Activated B cell treated with CpG ODN at 0.5 μM for 24 hours (primary cell): ENCODE results near the gene LAMA4. TPM values are rescaled to one million over a fixed set of nuclear protein-coding genes. Genes with fewer than 3 reads are reported as not detected.

Experiments used
- ATAC-seq: fragments of 200-7000 bp; cut with Tn5 transposase; one replicate; pipeline ENCODE4 v1.10.0; 2021; ENCODE audit warnings: low read depth, mild to moderate bottlenecking, moderate library complexity
- CTCF ChIA-PET: fragments of 350-600 bp; sonication (Branson Sonifier 250); formaldehyde crosslinking; loops from one replicate; lab custom pipeline; 2021; ENCODE audit warnings: antibody characterized with exemption; lab: Charles Lee
- POLR2A ChIA-PET: fragments of 350-600 bp; sonication (Branson Sonifier 250); formaldehyde crosslinking; loops from one replicate; lab custom pipeline; 2021; ENCODE audit warnings: antibody characterized with exemption; lab: Charles Lee
- DNase-seq: peaks from one replicate; pipeline ENCODE4 v3.0.0; 2022
- H3K27ac Mint-ChIP-seq: one replicate; pipeline ENCODE4 v1.8.0; 2020; ENCODE audit warnings: mixed read lengths
- H3K27me3 Mint-ChIP-seq: one replicate; pipeline ENCODE4 v1.8.0; 2021; ENCODE audit warnings: mixed read lengths
- H3K36me3 Mint-ChIP-seq: one replicate; pipeline ENCODE4 v1.8.0; 2021; ENCODE audit warnings: low read depth, mixed read lengths
- H3K4me1 Mint-ChIP-seq: one replicate; pipeline ENCODE4 v1.8.0; 2021; ENCODE audit warnings: mixed read lengths
- H3K4me3 Mint-ChIP-seq: one replicate; pipeline ENCODE4 v1.8.0; 2020; ENCODE audit warnings: mild to moderate bottlenecking, mixed read lengths
- H3K9me3 Mint-ChIP-seq: one replicate; pipeline ENCODE4 v1.8.0; 2020; ENCODE audit warnings: mixed read lengths
- intact Hi-C: fragments of 100-400 bp; cut with micrococcal nuclease; formaldehyde crosslinking; loops from one replicate; pipeline ENCODE4 v1.15.1; 2024
- total RNA-seq: library from RNA; stranded (reverse); gene quantifications from 2 replicates; pipeline ENCODE4 v1.2.3, GENCODE V29; 2022
- TF ChIP-seq, protein P1 (sequence below): fragments of 200-600 bp; IDR thresholded peaks from one replicate; pipeline ENCODE4 v1.8.0; 2022; ENCODE audit warnings: antibody characterized with exemption, mild to moderate bottlenecking

Gene LAMA4
- total RNA-seq, 1 donor from 2014 or later = not detected

DNA sequence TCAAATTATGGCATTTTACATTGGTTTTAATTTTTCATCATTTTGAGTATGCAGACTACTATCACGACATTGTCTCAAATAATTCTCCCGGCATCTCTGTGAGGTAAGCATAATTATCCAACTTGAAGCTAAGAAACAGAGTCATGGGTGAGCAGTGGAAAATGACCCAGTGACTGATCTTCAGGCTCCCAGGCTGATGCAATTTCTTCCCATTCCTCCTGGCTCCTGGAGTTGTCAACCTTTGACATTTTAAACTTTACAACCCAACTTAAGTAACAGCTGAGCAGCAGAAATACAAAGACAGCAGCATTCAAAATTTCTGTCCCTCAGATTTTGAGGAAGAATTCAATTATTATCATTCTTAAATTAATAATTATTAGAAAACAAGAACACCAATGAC lies 13.7 kb upstream of the LAMA4 start:
- TF ChIP-seq, protein P1, sequence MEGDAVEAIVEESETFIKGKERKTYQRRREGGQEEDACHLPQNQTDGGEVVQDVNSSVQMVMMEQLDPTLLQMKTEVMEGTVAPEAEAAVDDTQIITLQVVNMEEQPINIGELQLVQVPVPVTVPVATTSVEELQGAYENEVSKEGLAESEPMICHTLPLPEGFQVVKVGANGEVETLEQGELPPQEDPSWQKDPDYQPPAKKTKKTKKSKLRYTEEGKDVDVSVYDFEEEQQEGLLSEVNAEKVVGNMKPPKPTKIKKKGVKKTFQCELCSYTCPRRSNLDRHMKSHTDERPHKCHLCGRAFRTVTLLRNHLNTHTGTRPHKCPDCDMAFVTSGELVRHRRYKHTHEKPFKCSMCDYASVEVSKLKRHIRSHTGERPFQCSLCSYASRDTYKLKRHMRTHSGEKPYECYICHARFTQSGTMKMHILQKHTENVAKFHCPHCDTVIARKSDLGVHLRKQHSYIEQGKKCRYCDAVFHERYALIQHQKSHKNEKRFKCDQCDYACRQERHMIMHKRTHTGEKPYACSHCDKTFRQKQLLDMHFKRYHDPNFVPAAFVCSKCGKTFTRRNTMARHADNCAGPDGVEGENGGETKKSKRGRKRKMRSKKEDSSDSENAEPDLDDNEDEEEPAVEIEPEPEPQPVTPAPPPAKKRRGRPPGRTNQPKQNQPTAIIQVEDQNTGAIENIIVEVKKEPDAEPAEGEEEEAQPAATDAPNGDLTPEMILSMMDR = no peak
- Mint-ChIP-seq H3K27me3 (no peaks in the 10 kb centered on the region), H3K36me3 (no peaks in the 10 kb centered on the region), H3K4me3 (no peak overlapping the region), H3K27ac (no peak overlapping the region), H3K4me1 (no peaks in the 10 kb centered on the region), H3K9me3 (no peaks in the 10 kb centered on the region)
- CTCF ChIA-PET = no interaction called here
- POLR2A ChIA-PET = no interaction called here
- DNase-seq = no peak
- no peak for ATAC-seq
- intact Hi-C loops = no loop called here

DNA sequence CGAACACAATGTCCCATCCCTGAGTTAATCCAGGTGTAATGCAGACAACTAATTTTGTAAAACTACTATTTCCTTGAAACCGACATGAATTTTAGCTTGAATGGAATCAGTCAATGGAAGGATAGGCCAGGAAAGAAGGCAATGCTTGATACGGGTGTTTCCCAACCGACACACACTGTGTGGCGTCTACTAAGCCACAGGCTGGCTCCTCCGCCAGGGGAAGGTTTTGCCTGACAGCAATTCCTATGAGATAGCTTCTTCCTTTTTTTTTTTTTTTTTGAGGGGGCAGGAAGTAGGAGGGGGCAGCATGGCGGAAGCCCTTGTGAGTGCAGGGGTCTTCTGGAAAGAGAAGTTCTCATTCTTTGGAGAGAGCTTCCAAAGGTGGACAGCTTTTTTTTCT lies 12.0 kb upstream of the LAMA4 start:
- TF ChIP-seq, protein P1 = no peak
- intact Hi-C loops = no loop called here

DNA sequence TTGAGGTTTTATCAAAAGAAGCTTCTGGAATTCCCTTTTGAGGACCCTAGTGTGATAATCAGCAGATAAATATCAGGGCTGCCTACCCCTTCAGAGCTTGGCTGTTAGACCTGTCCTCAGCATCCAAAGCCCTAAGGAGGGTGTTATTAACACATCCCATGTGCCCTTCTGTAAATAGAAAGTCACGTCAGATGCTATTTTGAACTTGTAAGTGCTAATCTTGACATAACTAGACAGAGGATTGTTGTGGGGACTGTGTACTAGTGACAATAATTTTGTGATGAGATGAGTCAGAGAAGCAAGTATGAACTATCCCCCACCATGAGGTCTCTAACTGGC lies 4.9 kb upstream of the LAMA4 start:
- ATAC-seq (no peak), DNase-seq (no peak)
- H3K4me1 Mint-ChIP-seq = peaks cover 3% of the 10 kb centered on the region
- TF ChIP-seq, protein P1 = no peak
- peaks cover 13% of the 10 kb centered on the region for H3K27me3 Mint-ChIP-seq
- H3K27ac Mint-ChIP-seq = no peak overlapping the region
- H3K9me3 Mint-ChIP-seq = no peaks in the 10 kb centered on the region
- POLR2A ChIA-PET = no interaction called here
- H3K4me3 Mint-ChIP-seq = no peak overlapping the region
- intact Hi-C loops = no loop called here
- H3K36me3 Mint-ChIP-seq = no peaks in the 10 kb centered on the region
- CTCF ChIA-PET = no interaction called here

More for the DNA sequence above, 12.0 kb upstream of the LAMA4 start:
- Mint-ChIP-seq H3K27ac (no peak overlapping the region), H3K4me3 (no peak overlapping the region), H3K27me3 (no peaks in the 10 kb centered on the region), H3K9me3 (no peaks in the 10 kb centered on the region), H3K36me3 (no peaks in the 10 kb centered on the region), H3K4me1 (no peaks in the 10 kb centered on the region)
- ATAC-seq = no peak
- POLR2A ChIA-PET = no interaction called here
- CTCF ChIA-PET = no interaction called here
- no peak for DNase-seq

DNA sequence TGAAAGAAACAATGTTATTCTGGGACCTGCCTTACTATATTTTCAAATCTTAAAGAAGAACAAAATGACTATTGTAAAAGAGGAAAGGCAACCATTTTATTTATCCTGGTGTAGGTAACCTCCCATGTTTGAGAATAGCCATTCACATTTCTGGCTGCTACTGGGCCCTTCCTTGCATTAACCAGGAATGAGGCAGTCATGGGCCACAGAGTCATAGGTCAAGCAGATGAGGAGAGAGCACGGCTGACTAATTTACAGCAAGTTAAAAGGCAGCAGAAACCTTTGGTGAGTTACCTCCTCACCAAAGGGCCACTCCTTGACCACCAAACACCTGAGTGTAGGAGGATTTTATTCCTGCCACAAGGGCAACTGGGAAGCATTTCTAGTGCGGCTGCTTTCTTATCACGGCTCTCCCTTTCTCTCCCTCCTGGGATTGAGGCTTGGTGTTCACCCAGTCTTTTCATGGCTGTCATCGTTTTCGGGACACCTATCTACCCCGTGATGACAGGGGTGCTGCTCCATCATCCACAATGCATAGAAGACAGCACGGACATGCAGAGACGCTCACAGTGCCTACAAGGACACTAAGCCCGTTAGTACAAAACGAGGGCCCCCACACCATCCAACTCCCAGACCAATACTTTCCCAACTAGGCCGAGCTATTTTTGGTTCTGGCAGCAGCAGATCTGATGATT lies 4.4 kb upstream of the LAMA4 start:
- ATAC-seq (no peak), DNase-seq (no peak)
- intact Hi-C loops = no loop called here
- Mint-ChIP-seq H3K4me3 (no peak overlapping the region), H3K4me1 (peaks cover 8% of the 10 kb centered on the region), H3K9me3 (no peaks in the 10 kb centered on the region), H3K27me3 (peaks cover 18% of the 10 kb centered on the region), H3K36me3 (no peaks in the 10 kb centered on the region), H3K27ac (no peak overlapping the region)
- TF ChIP-seq, protein P1 = no peak
- POLR2A ChIA-PET = no interaction called here
- CTCF ChIA-PET = no interaction called here

DNA sequence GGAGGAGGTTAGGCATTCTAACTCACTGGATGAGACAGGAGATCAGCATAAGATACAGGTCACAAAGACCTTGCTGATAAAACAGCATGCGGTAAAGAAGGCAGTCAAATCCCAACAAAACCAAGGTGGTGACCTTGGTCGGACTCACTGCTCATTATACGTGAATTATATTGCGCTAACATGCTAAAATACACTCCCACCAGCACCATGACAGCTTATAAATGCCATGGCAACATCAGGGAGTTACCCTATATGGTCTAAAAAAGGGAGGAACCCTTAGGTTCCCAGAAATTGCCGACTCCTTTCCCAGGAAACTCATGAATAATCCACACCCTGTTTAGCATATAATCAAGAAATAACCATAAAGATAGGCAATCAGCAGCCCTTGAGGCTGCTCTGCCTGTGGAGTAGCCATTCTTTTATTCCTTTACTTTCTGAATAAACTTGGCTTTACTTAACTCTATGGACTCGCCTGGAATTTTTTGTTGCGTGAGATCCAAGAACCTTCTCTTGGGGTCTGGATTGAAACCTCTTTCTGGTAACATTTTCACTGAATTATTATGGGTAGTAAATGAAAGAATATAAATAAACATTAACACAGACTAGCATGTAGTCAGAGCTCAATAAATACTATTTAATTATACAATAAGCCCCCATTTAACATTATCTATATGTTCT lies 3.0 kb upstream of the LAMA4 start:
- Mint-ChIP-seq H3K4me1 (peaks cover 15% of the 10 kb centered on the region), H3K9me3 (no peaks in the 10 kb centered on the region), H3K27me3 (peaks cover 26% of the 10 kb centered on the region), H3K4me3 (no peak overlapping the region), H3K36me3 (no peaks in the 10 kb centered on the region), H3K27ac (no peak overlapping the region)
- DNase-seq (no peak), ATAC-seq (no peak)
- ChIA-PET CTCF (no interaction called here), POLR2A (no interaction called here)
- intact Hi-C loops = no loop called here
- TF ChIP-seq, protein P1 = no peak
